GM21528 (cell line): ENCODE results near the gene ENC1.
"Not testable (repeated sequence)": the region's sequence is repeated elsewhere in the genome, so short reads cannot be mapped to it uniquely, and the experiment has no call there.

Source experiments
- ATAC-seq: cut with Tn5 transposase; IDR thresholded peaks from one replicate; pipeline ENCODE4 v1.9.1; 2021; ENCODE audit warnings: mild to moderate bottlenecking, moderate library complexity; ENCODE audit not compliant: unreplicated experiment, low FRiP score

The ENC1 gene

GRCh38 chr5:74640450-74640953 is at the start of gene ENC1:
Gene ENC1, minus strand, starts transcription at chr5:74640728. Its CDS starts 4,243 bp downstream, at chr5:74636485.
- peak; percentile 75 for ATAC-seq

- no peak for ATAC-seq
Measured at GRCh38 chr5:74686962-74687751, 46.6 kb upstream of the ENC1 start.

- ATAC-seq: peak; percentile 59
Measured at GRCh38 chr5:74685979-74686631, 45.6 kb upstream of the ENC1 start.

DNA sequence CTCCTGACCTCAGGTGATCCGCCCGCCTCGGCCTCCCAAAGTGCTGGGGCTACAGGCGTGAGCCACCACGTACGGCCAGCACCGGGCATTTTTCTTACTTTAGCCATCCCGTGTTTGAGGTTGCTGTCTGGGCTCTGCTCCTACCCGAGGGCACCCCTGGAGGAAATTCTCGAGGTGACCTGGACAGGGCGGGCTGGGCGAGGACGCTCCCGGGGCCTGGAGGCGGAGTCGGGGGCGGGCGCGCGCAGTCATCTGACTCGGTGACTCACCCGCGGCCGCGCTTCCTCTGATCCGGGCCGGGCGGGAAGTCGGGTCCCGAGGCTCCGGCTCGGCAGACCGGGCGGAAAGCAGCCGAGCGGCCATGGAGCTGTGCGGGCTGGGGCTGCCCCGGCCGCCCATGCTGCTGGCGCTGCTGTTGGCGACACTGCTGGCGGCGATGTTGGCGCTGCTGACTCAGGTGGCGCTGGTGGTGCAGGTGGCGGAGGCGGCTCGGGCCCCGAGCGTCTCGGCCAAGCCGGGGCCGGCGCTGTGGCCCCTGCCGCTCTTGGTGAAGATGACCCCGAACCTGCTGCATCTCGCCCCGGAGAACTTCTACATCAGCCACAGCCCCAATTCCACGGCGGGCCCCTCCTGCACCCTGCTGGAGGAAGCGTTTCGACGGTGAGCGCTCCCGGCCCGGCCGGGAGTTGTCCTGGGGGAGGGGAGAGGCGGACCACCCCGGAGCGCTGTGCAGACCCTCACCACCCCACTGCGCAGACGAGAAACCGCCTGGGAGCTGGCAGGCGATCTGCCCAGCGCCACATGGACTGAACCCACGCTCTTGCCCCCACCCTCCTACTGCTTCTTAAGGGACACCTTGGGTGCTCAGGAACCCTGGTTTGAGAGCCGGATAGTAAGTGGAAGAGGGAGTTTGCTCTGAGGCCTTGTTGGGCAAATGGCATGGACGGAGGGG is 44.6 kb upstream of the ENC1 start, which contains the start of gene HEXB:
HEXB (plus strand) TSS at position 334 of the 952 bp plus-strand sequence; CDS start at position 362, 28 bp downstream.
- peak; percentile 76 for ATAC-seq

DNA sequence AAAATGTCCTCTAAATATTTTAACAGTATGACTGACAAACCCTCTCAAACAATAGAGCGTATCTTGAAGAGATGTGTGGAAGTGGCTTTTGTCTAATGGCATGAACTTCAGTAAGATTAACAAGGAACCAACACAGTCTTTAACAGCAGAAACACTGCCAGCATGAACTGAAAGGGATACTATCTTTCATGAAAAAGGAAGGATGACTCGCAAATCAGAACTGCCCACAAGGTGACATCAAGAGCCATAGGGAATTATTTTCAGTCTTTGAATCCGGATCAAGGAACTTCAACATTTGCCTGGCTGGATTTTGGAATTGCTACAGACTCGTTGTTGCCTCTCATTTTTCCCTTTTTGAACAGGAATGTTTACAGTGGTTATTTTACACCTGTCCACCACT is 39.4 kb upstream of the ENC1 start:
- no peak for ATAC-seq

GRCh38 chr5:74679300-74679699 is 38.8 kb upstream of the ENC1 start:
- not testable (repeated sequence) for ATAC-seq

GRCh38 chr5:74678123-74678522 is 37.6 kb upstream of the ENC1 start:
- ATAC-seq: not testable (repeated sequence)

DNA sequence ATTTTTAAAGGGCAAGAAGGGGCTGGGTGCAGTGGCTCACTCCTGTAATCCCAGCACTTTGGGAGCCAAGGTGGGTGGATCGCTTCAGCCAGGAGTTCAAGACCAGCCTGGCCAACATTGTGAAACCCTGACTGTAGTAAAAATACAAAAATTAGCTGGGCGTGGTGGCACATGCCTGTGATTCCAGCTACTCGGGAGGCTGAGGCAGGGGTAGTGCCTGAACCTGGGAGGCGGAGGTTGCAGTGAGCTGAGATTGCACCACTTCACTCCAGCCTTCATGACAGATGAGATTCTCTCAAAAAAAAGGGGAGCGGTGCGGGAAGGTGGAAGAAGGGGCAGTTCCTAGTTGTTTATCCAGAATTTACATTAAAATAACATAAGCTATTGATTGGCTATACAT is 35.9 kb upstream of the ENC1 start:
- ATAC-seq: not testable (repeated sequence)

GRCh38 chr5:74673011-74673790 is 32.7 kb upstream of the ENC1 start:
- no peak for ATAC-seq

- ATAC-seq: no peak
Measured at GRCh38 chr5:74672215-74672877, 31.8 kb upstream of the ENC1 start.

DNA sequence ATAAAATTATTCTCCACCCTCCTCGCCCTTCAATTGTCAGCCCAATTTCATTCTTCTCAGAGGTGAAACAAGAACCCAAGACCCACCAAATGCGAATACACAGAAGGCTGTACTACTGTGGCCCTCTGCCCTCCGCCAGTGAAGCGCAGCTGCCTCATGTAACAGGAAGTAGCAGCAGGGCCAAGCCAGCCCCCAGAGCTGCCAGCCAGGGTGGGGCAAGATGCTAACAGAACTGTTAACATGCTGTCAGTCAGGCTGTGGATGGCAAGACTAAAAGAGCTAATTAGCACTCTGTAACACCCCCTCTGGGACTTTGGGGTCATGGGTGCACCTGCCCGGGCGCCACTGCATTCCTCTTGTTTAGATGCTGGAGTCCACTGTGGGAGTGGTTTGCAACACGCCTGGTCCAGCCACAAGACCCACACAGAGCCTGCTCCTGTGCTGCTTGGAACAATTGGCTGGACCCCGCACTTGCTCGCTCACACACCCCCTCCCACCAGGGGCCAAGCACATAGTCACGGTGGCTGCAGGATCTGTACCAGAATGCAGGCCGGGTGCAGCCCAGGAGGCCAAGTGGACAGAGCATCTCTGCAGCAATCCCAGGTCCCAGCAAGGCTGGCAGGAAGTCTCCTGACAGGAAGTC is 30.0 kb upstream of the ENC1 start:
- no peak for ATAC-seq

- no peak for ATAC-seq
Measured at GRCh38 chr5:74669821-74670220, 29.3 kb upstream of the ENC1 start.

GRCh38 chr5:74667396-74667795 is 26.9 kb upstream of the ENC1 start:
- ATAC-seq: no peak

GRCh38 chr5:74665816-74666215 is 25.3 kb upstream of the ENC1 start:
- no peak for ATAC-seq

- no peak for ATAC-seq
Measured at GRCh38 chr5:74665273-74665672, 24.7 kb upstream of the ENC1 start.

DNA sequence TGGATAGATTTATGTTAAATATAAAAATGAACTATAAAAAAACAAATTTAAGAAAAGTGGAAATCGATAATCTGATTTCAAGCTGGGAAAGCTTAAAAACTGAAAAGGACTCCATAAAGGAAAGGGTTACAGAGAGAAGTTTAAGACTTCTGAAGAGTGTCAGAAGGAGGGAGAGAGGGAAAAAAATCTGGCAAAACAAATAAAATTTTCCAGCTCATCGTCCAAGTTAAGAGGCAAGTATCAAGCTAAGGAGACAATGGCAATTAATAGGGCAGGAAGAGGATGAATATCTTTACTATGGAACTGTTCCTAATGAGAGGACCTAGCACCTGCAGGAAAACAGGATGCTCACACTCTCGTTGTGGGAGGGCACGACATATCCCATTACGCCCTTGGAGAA is 24.0 kb upstream of the ENC1 start:
- ATAC-seq: no peak

GRCh38 chr5:74660873-74661272 is 20.3 kb upstream of the ENC1 start:
- no peak for ATAC-seq

GRCh38 chr5:74660140-74660539 is 19.6 kb upstream of the ENC1 start:
- ATAC-seq: no peak

DNA sequence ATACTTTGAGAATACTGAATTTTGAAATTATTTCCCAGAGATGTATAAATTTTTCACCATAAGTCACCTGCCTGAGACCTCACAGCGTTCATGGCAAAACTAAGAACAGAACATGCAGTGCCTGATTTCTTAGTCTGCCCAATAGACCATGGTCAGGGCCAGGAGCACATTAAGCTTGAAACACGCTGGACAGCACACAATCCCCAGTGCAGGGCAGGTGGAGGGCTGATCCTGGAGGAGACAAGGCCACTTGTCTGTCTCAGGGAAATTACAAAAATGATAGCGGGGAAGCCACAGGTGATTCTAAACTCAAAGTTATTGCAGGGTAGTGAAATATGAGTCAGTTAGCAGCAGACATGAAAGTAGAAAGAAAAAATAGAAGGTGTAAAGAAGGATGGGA is 18.6 kb upstream of the ENC1 start:
- ATAC-seq: no peak
